Fibroblast of pulmonary artery (primary cell): ENCODE measurements around the gene NCKAP5.

Experiments
- DNase-seq: peaks from one replicate; pipeline ENCODE4 v3.0.0-alpha.2; 2010; ENCODE audit warnings: low read depth
- H3K4me3 ChIP-seq: replicated peaks from 2 replicates; pipeline ENCODE4 v1.5.1; 2011; ENCODE audit warnings: low read depth, mild to moderate bottlenecking, control low read depth, low read length, moderate library complexity
- CTCF ChIP-seq: IDR thresholded peaks from 2 replicates; pipeline ENCODE4 v1.5.1; 2011; ENCODE audit warnings: mild to moderate bottlenecking, control low read depth, low read length, inconsistent platforms; ENCODE audit errors: missing control alignments

NCKAP5 gene

GRCh38 chr2:132645722-132646539 lies 922.3 kb downstream of the NCKAP5 start:
- DNase-seq = no peak
- no peak overlapping the region for H3K4me3 ChIP-seq
- TF ChIP-seq CTCF = no peak

- H3K4me3 ChIP-seq = no peak overlapping the region
- no peak for TF ChIP-seq CTCF
- DNase-seq = no peak
Measured at GRCh38 chr2:132645176-132645575, 923.1 kb downstream of the NCKAP5 start.

GRCh38 chr2:132642415-132642814 lies 925.8 kb downstream of the NCKAP5 start:
- H3K4me3 ChIP-seq = no peak overlapping the region
- no peak for DNase-seq
- TF ChIP-seq CTCF = no peak

- no peak for DNase-seq
- no peak for TF ChIP-seq CTCF
- H3K4me3 ChIP-seq = no peak overlapping the region
Measured at GRCh38 chr2:132641819-132642218, 926.4 kb downstream of the NCKAP5 start.

GRCh38 chr2:132640116-132640515 lies 928.1 kb downstream of the NCKAP5 start:
- no peak for TF ChIP-seq CTCF
- no peak overlapping the region for H3K4me3 ChIP-seq
- no peak for DNase-seq

GRCh38 chr2:132638313-132639040 lies 929.8 kb downstream of the NCKAP5 start:
- TF ChIP-seq CTCF = no peak

More at GRCh38 chr2:132638313-132639040, 929.8 kb downstream of the NCKAP5 start:
- no peak overlapping the region for H3K4me3 ChIP-seq
- no peak for DNase-seq
